Activated CD8-positive, alpha-beta memory T cell treated with anti-CD3 and anti-CD28 coated beads for 24 hours (primary cell): ENCODE results near the gene PRRC2C.
"Not testable (repeated sequence)": the region's sequence is repeated elsewhere in the genome, so short reads cannot be mapped to it uniquely, and the experiment has no call there.

Experiments
- DNase-seq: peaks from one replicate; pipeline ENCODE4 v3.0.0-alpha.2; 2020

PRRC2C gene

DNA sequence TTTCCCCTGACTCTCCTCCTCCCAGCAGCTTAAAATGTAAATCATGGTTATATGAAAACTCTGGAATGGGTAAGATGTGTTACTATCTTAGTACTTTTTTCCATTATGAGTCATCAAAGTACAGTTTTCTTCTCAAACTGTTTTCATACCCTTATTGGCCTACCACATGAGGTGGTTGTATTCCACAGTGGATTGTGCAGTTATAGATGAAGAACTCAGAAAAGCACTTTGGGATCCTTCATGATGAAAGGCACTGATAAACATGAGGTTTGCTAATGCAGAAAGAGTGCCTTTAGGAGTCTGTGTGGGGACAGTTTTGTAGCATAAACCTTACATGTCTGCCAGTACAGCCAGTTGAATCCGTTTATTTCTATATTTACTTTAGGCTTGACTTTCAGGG, 104.7 kb downstream of the PRRC2C start:
- DNase-seq: no peak

DNA sequence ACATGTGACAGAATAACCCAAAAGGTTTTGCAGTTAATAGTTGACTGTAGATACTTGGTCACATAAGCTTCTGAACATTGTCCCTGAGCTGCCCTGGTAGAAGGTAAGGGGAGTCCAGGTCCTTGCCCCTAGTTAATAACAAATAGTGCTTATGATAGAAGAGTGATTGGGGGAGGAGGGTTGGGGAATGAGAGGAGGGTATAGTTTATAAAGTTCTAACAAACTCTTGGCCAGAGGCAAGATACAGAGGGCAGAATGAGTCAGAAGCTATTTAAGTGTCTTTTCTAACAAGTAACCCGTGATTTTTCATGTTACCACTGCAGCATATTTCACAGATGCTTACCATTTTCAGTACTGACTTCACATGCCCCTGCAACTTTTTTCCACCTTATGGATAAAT, 110.0 kb downstream of the PRRC2C start:
- DNase-seq: no peak

DNA sequence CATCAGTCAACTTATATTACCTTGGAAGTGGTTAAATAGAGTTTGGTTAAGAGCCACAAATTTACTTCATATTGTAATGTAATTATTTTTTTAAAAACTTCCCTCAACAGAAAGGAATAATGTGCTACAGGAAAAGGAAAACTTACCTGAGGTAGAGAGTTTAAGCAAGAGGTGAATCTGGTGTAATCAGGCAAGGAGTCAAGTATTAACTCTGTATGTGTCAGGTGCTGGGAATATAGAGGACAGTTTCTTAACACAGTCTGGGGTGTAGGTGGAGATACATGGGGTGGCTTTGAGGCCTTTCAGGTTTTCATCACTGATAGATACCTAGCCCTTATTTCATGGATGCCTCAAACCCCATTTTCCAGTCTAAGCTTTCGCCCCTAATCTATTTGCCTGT, 110.8 kb downstream of the PRRC2C start:
- no peak for DNase-seq

- no peak for DNase-seq
Measured at GRCh38 chr1:171596705-171597104, 111.4 kb downstream of the PRRC2C start.

GRCh38 chr1:171597203-171597602, 111.9 kb downstream of the PRRC2C start:
- DNase-seq: no peak

- not testable (repeated sequence) for DNase-seq
Measured at GRCh38 chr1:171600310-171600709, 115.0 kb downstream of the PRRC2C start.

- no peak for DNase-seq
Measured at GRCh38 chr1:171600862-171601261, 115.5 kb downstream of the PRRC2C start.

DNA sequence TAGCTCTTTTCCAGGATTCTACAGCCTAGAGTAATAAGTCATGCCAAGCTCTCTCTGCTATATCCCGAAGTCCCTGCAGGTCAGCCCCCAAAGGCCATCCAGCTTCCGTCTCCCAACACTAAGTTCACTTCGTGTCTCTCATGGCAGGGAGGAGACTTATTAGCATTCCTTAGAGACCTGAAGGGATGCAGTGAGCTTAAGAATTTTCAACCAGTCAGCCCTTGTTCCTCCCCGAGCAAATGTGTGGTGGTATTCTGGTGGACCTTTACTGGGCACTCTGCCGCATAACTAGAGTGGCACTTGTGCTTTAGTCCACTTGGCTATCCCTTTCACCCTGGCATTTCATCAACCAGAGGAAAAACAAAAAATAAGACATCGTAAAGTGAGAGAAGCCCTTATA, 117.7 kb downstream of the PRRC2C start:
- DNase-seq: not testable (repeated sequence)

GRCh38 chr1:171606402-171606941, 121.1 kb downstream of the PRRC2C start:
- no peak for DNase-seq

DNA sequence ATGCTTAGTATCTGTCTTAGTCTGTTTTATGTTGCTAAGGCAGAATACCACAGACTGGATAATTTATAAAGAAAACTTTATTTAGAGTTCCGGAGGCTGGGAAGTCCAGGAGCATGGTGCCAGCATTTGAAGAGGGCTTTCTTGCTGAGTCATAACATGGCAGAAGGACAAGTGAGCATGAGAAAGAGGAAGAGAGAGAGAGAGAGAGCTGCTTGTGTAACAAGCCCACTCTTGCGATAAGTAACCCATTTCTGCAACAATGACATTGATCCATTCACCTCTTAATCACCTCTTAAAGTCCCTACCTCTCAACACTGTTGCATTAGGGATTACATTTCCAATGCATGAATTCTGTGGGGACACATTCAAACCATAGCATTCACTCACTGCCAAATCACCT, 125.1 kb downstream of the PRRC2C start:
- DNase-seq: no peak

DNA sequence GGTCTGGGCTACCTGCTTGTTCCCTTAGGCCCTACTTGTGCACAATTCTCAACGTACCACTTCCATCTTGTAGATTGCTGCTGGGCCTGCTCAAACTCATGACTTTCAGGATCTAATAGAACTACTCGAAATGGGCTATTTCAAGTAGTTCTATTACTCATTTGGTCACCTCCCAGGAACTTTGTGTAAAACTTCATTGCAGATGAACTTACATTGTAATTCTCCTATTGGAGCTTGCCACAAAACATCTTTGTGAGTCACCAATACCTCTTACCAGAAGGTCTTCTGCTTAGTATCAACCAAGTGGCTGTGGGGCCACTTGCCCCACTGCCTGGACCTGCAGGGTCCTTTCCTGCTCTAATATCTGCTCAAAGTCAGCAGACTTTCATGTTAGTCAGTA, 126.0 kb downstream of the PRRC2C start:
- DNase-seq: no peak

DNA sequence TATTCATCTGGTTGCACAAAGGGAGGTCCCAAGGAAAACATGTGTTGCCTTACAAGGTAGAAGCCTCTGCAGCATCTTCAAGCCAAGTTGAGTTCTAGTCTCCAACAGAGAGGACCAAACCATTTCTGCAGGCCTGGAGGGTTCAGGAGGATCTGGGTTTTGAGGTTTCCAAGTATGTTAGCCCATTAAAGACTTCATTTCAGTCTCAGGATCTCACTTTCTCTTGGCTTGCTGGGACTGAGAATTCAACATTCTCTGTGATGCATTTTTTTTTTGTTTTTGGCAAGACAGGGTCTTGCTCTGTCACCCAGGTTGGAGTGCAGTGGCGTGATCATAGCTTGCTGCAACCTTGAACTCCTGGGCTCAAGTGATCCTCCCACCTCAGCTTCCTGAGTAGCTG, 128.0 kb downstream of the PRRC2C start:
- no peak for DNase-seq

GRCh38 chr1:171615122-171615906, 130.0 kb downstream of the PRRC2C start:
- not testable (repeated sequence) for DNase-seq

DNA sequence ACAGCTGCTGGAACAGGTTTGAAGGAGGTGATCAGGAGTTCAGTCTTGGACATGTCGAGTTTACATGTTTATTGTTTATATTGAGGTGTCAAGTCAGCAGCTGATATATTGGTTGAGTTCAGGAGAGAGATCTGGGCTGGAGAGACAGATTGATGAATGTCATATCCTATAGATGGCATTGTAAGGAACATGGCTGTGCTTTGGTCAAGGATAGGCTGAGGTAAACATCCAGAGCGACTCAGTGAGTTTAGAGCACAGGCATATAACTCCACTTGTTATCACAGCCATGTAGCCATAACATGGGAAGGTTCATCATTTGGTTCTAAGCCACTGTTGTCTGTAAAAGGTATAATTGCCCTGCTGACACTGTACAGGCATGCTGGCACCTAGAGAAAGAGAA, 131.3 kb downstream of the PRRC2C start:
- DNase-seq: no peak

DNA sequence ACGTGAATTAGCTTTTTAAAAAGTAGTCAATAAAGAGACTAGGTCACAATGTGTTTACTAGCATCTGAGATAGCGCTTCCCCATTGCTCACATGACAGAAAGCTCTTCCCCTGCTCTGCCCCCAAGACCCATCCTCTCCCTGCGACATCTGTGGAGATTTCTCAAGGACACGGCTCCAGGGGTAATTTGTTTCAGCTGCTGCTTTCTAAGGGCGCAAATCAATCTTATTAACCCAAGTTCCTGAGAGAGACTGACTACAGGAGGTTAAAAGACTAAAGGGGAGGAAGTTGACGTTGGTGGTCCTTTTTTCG, 136.8 kb downstream of the PRRC2C start, which contains the start of gene MYOCOS:
TSS of gene MYOCOS (plus strand) at position 92 of the 311 bp plus-strand sequence. CDS start 1,641 bp downstream, outside the sequence.
- DNase-seq: no peak

DNA sequence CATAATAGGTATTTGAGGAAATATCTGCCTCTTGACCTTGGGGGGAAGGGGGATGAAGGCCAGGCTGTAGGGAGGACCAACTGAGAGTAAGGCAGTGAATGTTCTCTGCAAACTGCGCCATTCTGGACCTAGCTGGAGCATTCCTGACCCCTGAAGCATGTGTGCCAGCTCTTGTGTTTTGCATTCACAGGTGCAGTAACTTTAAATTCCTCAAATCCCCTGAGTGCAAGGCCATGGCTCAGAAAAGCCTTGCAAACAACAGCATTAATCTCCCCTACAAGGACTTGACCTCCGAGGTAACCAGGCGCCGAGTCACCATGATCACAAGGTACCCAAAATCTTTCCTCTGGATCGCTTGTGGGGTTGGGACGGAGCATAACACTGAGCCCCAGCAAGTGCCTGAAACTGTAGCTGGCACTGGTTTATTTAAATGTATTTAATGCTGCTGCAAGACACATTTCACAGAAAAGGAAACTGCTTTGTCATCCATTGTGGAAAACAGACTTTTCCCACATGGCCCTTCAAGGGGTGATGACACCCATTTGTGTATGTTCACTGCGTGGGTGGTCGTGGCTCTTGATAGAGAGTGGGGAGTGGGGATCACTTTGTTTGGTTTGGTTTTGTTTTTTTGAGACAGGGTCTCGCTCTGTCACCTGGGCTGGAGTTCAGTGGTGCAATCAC, 138.5 kb downstream of the PRRC2C start:
- DNase-seq: no peak

GRCh38 chr1:171625225-171625624, 139.9 kb downstream of the PRRC2C start:
- no peak for DNase-seq

DNA sequence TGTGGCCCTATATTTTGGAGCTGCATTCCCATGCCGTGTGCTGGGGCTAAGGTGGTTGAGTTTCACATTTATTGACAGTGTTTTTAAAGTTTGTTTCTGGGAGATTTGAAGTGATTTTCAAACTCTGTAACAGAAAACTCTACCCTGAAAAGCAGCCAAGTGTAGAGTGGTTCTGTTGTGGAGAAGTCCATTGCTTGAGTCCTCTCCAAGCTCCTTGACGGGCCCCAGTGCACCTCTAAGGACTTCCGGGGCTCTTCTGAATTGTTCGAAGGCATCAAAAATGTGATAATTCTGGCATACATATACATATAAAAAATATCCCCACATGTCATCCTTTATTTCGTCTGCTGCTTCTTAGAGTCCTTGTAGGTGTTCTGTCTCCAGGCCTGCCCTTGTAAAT, 141.7 kb downstream of the PRRC2C start:
- DNase-seq: no peak

DNA sequence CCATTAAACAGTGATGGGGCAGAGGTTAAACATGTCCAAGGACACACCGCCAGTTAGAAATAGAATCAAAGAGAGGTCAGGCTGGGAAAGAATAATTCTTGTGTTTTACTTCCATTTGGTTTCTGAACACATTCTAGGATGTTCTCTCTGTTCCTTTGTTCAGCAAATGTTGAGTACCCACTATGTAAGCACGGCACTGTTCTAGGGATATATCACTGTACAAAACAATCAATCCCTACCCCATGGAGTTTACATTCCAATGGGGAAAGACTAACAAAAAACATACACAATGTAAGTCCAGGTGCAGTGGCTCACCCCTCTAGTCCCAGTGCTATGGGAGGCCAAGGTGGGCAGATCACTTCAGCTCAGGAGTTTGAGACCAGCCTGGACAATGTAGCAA, 142.9 kb downstream of the PRRC2C start:
- no peak for DNase-seq

- no peak for DNase-seq
Measured at GRCh38 chr1:171635661-171636060, 150.3 kb downstream of the PRRC2C start.

GRCh38 chr1:171636141-171636540, 150.8 kb downstream of the PRRC2C start:
- no peak for DNase-seq

GRCh38 chr1:171637928-171638576, 152.7 kb downstream of the PRRC2C start:
- no peak for DNase-seq

- DNase-seq: no peak
Measured at GRCh38 chr1:171640225-171640624, 154.9 kb downstream of the PRRC2C start.
